ENCODE results near the gene ITPKA. TPM values are rescaled to one million over a fixed set of nuclear protein-coding genes. Genes with fewer than 3 reads are reported as not detected.

Gene ITPKA
- total RNA-seq, 1 donor from 2014 or later = 1.5 TPM

DNA sequence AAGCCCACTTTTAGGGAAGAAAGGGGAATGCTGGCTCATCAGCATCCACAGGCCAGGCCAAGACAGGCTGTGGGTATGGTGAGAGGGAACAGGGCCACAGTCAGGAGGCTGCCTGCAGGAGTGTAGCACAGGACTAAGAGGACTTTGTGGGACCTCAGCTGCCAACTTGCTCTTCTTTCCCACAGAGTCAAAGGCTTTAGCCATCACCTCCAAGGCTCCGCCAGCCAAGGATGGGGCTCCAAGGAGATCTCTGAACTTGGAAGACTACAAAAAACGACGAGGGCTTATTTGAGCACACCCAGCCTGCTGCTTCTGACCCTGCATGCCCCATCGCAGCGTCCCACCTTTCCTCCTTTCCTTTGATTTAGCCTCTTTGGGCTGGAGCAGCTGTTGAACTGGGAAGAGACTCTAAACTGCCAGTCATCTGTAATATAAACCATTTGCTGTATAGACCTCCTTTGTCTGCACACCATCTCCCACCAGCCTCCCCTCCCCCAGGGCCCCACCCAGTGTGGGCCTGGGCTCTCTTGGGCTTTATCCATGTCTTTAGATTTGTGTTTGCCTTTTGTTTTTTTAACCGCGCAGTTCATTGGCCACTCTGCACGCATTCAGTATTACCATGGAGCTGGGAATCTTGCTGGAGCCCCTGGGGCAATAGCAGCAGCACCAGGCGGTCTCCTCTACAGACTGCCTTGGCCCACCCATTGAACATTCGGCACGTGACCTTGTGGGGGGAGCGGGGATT lies 13.1 kb upstream of the ITPKA start:
- DNase-seq (ENCODE audit: low read depth, low spot score) = no peak
- no peaks in the 10 kb centered on the region for H3K9me3 Mint-ChIP-seq
- peaks cover 49% of the 10 kb centered on the region for H3K36me3 Mint-ChIP-seq (ENCODE audit: low read depth)
- H3K27ac Mint-ChIP-seq (ENCODE audit: unreplicated experiment) = no peak overlapping the region
- TF ChIP-seq, protein P1, sequence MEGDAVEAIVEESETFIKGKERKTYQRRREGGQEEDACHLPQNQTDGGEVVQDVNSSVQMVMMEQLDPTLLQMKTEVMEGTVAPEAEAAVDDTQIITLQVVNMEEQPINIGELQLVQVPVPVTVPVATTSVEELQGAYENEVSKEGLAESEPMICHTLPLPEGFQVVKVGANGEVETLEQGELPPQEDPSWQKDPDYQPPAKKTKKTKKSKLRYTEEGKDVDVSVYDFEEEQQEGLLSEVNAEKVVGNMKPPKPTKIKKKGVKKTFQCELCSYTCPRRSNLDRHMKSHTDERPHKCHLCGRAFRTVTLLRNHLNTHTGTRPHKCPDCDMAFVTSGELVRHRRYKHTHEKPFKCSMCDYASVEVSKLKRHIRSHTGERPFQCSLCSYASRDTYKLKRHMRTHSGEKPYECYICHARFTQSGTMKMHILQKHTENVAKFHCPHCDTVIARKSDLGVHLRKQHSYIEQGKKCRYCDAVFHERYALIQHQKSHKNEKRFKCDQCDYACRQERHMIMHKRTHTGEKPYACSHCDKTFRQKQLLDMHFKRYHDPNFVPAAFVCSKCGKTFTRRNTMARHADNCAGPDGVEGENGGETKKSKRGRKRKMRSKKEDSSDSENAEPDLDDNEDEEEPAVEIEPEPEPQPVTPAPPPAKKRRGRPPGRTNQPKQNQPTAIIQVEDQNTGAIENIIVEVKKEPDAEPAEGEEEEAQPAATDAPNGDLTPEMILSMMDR (conservative IDR thresholded peaks at IDR 0.05) = no peak
- no peaks in the 10 kb centered on the region for H3K4me1 Mint-ChIP-seq
- H3K4me3 Mint-ChIP-seq = no peak overlapping the region
- no peaks in the 10 kb centered on the region for H3K27me3 Mint-ChIP-seq (ENCODE audit: low read depth)

DNA sequence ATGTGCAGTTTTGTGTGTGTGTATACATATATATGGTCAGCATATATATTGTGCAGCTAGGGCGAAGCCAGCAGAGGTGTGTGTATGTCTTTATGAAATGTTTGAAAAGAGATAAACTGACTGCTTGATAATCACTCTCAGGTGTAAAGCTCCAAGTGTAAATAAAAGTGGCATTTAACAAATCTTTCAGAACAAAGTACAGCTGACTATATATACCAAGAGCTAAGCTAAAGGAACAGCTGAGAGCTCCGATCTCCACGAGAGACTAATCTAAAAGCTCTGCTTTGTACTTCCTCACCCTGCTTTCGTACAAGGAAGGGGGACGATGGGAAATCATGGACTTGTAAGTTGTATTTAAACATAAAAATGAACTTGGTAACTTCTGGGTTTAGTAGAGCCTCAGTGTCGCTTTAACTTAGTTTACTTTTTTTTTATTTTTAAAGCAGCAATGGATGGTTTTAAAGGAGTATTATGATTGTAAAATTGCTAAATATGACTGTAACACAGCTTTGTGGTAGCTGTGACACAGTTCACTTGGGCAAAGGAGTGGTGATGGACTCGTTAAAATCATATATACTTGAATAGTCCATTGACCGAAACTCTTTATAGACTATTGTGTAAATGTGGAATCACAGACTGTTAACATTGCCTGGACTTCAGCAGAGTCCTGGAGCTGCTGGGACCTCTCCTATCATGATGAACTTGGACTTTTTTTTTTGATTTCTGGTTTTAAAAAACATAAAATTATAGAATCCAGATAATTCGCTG lies 11.4 kb upstream of the ITPKA start:
- H3K27me3 Mint-ChIP-seq (ENCODE audit: low read depth) = no peaks in the 10 kb centered on the region
- TF ChIP-seq, protein P1 (conservative IDR thresholded peaks at IDR 0.05) = no peak
- H3K9me3 Mint-ChIP-seq = no peaks in the 10 kb centered on the region
- H3K36me3 Mint-ChIP-seq (ENCODE audit: low read depth) = peaks cover 37% of the 10 kb centered on the region
- H3K27ac Mint-ChIP-seq (ENCODE audit: unreplicated experiment) = no peak overlapping the region
- no peak for DNase-seq (ENCODE audit: low read depth, low spot score)
- H3K4me3 Mint-ChIP-seq = no peak overlapping the region
- no peaks in the 10 kb centered on the region for H3K4me1 Mint-ChIP-seq

DNA sequence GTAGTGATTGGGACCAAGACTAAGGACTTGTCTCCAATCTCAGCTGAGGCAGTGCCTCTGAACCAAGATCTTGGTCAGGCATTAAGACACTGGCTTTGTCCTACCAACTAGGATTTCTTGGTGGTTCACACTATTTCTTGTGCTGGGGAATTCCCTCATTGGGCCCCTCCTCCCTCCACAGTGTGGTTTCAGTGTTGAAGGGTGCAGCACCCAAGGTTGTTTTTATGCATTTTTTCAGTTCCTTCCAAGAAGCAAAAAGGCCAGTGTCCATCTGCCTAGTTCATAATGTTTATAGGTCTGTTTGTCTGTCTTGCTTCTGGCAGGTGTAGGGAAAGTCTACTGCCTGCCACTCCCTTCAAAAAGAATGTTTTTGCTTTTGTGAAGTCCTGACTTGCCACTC lies 10.6 kb upstream of the ITPKA start:
- Mint-ChIP-seq H3K36me3 (ENCODE audit: low read depth) (peaks cover 37% of the 10 kb centered on the region), H3K4me3 (no peak overlapping the region), H3K4me1 (peaks cover 5% of the 10 kb centered on the region), H3K27me3 (ENCODE audit: low read depth) (no peaks in the 10 kb centered on the region), H3K27ac (ENCODE audit: unreplicated experiment) (no peak overlapping the region), H3K9me3 (no peaks in the 10 kb centered on the region)
- DNase-seq (ENCODE audit: low read depth, low spot score) = no peak
- TF ChIP-seq, protein P1 (conservative IDR thresholded peaks at IDR 0.05) = no peak

DNA sequence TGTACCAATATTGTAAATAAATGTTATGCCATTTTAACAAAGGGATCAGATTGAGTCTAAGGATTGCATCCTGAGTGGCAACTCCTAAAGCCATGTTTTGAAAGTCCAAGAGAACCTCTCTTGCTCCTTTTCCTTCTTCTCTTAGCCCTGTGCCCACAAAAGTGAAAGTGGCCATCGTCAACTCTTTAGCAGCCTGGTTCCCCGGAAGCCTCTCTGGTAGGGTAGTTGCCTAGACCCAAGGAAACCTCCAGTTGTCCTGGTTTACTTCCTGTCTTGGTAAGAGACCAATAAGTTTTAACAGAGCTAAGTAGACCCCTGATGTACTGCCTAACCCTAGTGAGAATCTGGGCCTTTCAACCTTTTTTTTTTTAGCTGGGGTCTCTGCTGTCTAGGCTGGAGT lies 10.2 kb upstream of the ITPKA start:
- Mint-ChIP-seq H3K4me3 (no peak overlapping the region), H3K27ac (ENCODE audit: unreplicated experiment) (no peak overlapping the region), H3K27me3 (ENCODE audit: low read depth) (no peaks in the 10 kb centered on the region), H3K4me1 (peaks cover 5% of the 10 kb centered on the region), H3K9me3 (no peaks in the 10 kb centered on the region), H3K36me3 (ENCODE audit: low read depth) (peaks cover 37% of the 10 kb centered on the region)
- DNase-seq (ENCODE audit: low read depth, low spot score) = no peak
- TF ChIP-seq, protein P1 (conservative IDR thresholded peaks at IDR 0.05) = no peak

DNA sequence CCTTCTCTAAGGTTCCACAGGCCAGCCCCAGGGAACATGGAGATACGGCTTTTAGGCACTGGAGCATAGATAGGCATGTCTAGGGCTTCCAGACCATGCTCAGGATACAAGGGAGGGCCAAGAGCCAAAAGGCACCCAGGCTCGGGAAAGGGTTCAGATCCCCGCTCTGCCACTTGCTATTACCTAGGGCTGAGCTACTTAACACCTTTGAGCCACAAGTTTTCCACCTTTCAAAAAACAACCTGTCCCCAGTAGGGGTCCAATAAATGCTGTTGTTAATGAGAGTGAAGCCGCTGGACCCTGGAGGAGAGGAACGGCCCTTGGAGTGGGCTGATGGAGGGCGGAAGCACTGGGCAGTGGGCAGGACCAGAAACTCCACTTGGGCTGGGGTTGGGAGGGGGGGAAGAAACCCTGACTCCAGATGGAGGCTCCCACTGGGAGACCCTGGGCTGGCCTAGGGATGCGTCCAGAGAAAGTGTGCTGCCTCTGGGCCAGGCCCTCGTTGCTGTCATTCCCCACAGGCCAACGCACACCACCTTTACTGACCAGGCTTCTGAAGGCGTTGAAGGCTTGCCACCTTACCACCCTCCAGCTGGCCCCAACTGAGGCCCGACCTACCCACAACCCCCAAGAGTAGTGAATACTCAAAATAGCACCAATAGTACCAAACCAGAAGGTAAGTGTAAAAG lies 8.6 kb upstream of the ITPKA start:
- H3K27me3 Mint-ChIP-seq (ENCODE audit: low read depth) = no peaks in the 10 kb centered on the region
- DNase-seq (ENCODE audit: low read depth, low spot score) = no peak
- H3K27ac Mint-ChIP-seq (ENCODE audit: unreplicated experiment) = no peak overlapping the region
- TF ChIP-seq, protein P1 (conservative IDR thresholded peaks at IDR 0.05) = no peak
- H3K4me1 Mint-ChIP-seq = peaks cover 5% of the 10 kb centered on the region
- H3K4me3 Mint-ChIP-seq = no peak overlapping the region
- H3K9me3 Mint-ChIP-seq = no peaks in the 10 kb centered on the region
- H3K36me3 Mint-ChIP-seq (ENCODE audit: low read depth) = peaks cover 34% of the 10 kb centered on the region

Measured in neural crest cell (in vitro differentiated cells).